Thyroid gland (tissue), 4 donors: ENCODE measurements around the gene SCRN2. TPM values are rescaled to one million over a fixed set of nuclear protein-coding genes. Genes with fewer than 3 reads are reported as not detected.
A peak's percentile ranks its signal among the peaks of the same experiment; 100 is the strongest.

Experiments used
- DNase-seq, 2 donors: peaks; one replicate each; pipeline ENCODE4 v3.0.0-alpha.2; 2019
- H3K27ac ChIP-seq, 3 donors: fragments of 200-600 bp; sonication (generic); 1 replicate in 2 of 3; 2 replicates in 1 of 3; pipeline ENCODE4 v1.5.1; 2016 to 2019; ENCODE audit warnings: mild to moderate bottlenecking in 1 of 3, moderate library complexity in 1 of 3
- H3K27me3 ChIP-seq: fragments of 200-600 bp; sonication (generic); one replicate; pipeline ENCODE4 v1.5.1; 2019
- H3K36me3 ChIP-seq, 2 donors: fragments of 200-600 bp; sonication (generic); one replicate each; pipeline ENCODE4 v1.5.1; 2016 to 2019
- H3K4me1 ChIP-seq, 2 donors: fragments of 200-600 bp; sonication (generic); one replicate each; pipeline ENCODE4 v1.5.1; 2017 to 2019
- H3K4me3 ChIP-seq, 3 donors: fragments of 200-600 bp; sonication (generic); replicated peaks in 1 of 3; 1 replicate in 2 of 3; 2 replicates in 1 of 3; pipeline ENCODE4 v1.5.1; 2016; ENCODE audit warnings: mild to moderate bottlenecking in 1 of 3
- H3K9me3 ChIP-seq: fragments of 200-600 bp; sonication (generic); one replicate; pipeline ENCODE4 v1.5.1; 2017
- POLR2A ChIP-seq, 2 donors: fragments of 450-650 bp; IDR thresholded peaks; one replicate each; pipeline ENCODE4 v1.6.1; 2017; ENCODE audit warnings: antibody characterized with exemption in 2 of 2, mild to moderate bottlenecking in 2 of 2, moderate library complexity in 1 of 2
- WGBS, 2 donors: methylation state at CpG; one replicate each; pipeline ENCODE4 v1.1.5; 2017; 5-methylcytosine and 5-hydroxymethylcytosine counted together
- intact Hi-C: fragments of 100-400 bp; cut with DNase I; formaldehyde crosslinking; loops from one replicate; pipeline ENCODE4 v1.15.1; 2023
- total RNA-seq, 4 donors: library from RNA; depleted of rRNA; stranded (reverse); fragments of >200 nt; gene quantifications; one replicate each; pipeline ENCODE4 v1.2.3, GENCODE V29; 2016
- TF ChIP-seq, protein P1 (sequence below), 6 experiments: fragments of 200-600 bp in 3 of 6; fragments of 450-650 bp in 3 of 6; sonication (generic) in 3 of 6; IDR thresholded peaks; one replicate each; pipeline ENCODE4 v1.5.1; 2016 to 2019; ENCODE audit warnings: antibody characterized with exemption in 6 of 6, mild to moderate bottlenecking in 2 of 6, inconsistent platforms in 1 of 6, moderate library complexity in 1 of 6

SCRN2 gene
- total RNA-seq, 4 donors from 2014 or later, result 37.0 to 71.5 (median 49.1) TPM

DNA sequence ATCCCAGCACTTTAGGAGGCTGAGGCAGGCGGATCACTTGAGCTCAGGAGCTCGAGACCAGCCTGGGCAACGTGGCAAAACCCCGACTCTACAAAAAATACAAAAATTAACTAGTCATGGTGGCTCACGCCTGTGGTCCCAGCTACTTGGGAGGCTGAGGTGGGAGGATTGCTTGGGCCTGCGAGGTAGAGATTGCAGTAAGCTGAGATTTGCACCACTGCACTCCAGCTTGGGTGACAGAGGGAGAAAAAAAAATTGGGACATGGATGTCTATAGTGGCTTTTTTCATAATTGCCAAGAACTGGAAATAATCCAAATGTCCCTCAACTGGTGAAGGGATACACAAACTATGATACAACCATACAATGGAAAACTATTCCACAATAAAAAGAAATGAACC lies 48.1 kb downstream of the SCRN2 start:
- TF ChIP-seq POLR2A (IDR thresholded peaks at IDR 0.05), result no peak
- TF ChIP-seq, protein P1, sequence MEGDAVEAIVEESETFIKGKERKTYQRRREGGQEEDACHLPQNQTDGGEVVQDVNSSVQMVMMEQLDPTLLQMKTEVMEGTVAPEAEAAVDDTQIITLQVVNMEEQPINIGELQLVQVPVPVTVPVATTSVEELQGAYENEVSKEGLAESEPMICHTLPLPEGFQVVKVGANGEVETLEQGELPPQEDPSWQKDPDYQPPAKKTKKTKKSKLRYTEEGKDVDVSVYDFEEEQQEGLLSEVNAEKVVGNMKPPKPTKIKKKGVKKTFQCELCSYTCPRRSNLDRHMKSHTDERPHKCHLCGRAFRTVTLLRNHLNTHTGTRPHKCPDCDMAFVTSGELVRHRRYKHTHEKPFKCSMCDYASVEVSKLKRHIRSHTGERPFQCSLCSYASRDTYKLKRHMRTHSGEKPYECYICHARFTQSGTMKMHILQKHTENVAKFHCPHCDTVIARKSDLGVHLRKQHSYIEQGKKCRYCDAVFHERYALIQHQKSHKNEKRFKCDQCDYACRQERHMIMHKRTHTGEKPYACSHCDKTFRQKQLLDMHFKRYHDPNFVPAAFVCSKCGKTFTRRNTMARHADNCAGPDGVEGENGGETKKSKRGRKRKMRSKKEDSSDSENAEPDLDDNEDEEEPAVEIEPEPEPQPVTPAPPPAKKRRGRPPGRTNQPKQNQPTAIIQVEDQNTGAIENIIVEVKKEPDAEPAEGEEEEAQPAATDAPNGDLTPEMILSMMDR (IDR thresholded peaks at IDR 0.05), result no peak
- DNase-seq, result no peak
- H3K27ac ChIP-seq, result no peak overlapping the region
- intact Hi-C loops, result no loop called here
- H3K4me3 ChIP-seq, result no peak overlapping the region
- H3K36me3 ChIP-seq, result no peaks in the 10 kb centered on the region
- 65 to 67% methylated on average over 6 of the region's 6 CpGs for WGBS, 2 donors
- H3K4me1 ChIP-seq, result peaks cover 0 to 8% of the 10 kb centered on the region in 2 donors
- peaks cover 11% of the 10 kb centered on the region for H3K27me3 ChIP-seq
- H3K9me3 ChIP-seq, result no peaks in the 10 kb centered on the region

DNA sequence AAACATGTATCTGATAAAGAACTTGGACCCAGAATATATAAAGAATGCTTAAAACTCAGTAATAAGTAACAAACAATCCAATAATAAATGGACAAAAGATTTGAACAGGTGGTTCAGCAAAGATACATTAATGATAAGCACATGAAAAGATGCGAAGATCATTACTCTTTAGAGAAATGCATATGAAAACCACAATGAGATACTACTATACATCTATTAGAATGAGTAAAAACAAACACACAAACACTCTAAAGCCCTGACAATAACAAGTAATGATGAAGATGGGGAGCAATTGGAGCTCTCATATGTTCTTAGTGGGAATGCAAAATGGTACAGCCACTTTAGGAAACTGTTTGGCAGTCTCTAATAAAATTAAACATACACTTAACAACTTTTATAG lies 48.6 kb downstream of the SCRN2 start:
- no peak overlapping the region for H3K4me3 ChIP-seq
- H3K4me1 ChIP-seq, result peaks cover 0 to 8% of the 10 kb centered on the region in 2 donors
- no peaks in the 10 kb centered on the region for H3K36me3 ChIP-seq
- WGBS, 2 donors, result 69 to 80% methylated on average over 1 of the region's 1 CpG
- no peak overlapping the region for H3K27ac ChIP-seq
- intact Hi-C loops, result no loop called here
- DNase-seq, result no peak
- no peaks in the 10 kb centered on the region for H3K9me3 ChIP-seq
- peaks cover 11% of the 10 kb centered on the region for H3K27me3 ChIP-seq
- TF ChIP-seq POLR2A (IDR thresholded peaks at IDR 0.05), result no peak
- TF ChIP-seq, protein P1 (IDR thresholded peaks at IDR 0.05), result no peak

DNA sequence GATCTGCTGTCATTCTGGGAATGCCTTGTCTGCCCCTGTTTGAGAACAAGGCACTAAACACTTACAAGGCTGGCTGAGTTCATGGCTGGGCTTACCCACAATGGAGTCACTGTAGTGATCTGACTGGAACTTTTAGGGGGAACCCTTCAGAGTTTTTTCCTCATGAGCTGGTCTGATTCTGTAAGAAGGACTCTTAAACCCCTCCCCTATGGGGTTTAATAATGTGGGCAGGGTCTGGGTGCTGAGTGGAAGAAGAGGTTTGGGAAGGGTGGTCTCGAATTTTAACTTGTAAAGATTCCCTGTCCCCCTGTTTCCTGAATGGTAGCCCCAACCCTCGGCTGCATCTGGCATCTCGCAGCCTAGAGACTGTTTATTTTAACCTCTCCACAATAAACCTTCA lies 50.0 kb downstream of the SCRN2 start:
- intact Hi-C loops, result no loop called here
- peaks cover 0 to 8% of the 10 kb centered on the region in 2 donors for H3K4me1 ChIP-seq
- 40 to 45% methylated on average over 3 of the region's 3 CpGs for WGBS, 2 donors
- H3K27ac ChIP-seq, result no peak overlapping the region
- no peaks in the 10 kb centered on the region for H3K9me3 ChIP-seq
- no peak overlapping the region for H3K4me3 ChIP-seq
- DNase-seq, result no peak
- TF ChIP-seq POLR2A (IDR thresholded peaks at IDR 0.05), result no peak
- H3K36me3 ChIP-seq, result no peaks in the 10 kb centered on the region
- peaks cover 11% of the 10 kb centered on the region for H3K27me3 ChIP-seq

DNA sequence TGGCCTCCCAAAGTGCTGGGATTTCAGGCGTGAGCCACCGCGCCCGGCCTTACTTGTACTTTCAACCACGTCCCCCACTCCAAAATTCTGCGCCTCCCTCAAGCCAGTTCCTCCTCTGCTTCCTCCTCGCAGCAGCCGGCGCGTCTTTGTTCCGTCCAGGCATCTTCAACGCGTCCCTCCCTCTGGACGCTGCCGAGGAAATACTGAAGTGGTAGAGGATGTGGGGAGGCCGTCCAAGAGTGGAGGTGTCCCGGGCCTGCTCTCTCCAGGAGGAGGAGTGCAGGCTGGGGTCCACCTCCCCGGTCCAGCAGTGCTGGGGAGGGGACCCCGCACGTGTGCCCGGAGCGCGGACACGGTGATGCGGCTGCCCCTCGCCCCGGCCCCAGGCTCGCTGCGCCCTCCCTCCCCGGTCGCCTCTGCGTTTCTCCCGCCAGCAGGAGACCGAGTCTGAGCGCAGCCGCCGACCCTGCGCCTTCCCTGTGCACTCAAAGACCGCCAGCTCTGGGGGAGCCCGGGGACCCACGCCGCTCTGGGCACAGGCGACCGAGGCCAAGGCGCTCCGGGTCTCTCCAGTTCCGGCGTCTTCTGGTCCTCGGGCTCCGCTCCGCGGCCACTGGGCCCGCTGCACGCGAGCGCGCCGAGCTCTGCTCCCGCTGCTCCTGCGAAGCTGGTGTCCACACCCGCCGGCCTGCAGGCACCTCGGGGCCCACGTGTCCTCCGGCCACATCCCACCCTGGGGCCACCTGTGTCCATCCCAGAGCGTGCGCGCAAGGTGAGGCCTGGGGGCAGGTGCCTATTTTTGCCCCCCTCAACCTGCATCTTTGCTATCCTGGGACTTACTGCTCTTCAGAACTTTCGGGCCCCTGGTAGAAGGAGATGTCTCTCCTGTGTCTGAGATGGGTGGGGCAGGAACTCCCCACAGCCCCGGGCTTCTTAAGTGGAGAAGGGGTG lies 51.2 kb downstream of the SCRN2 start:
- H3K4me1 ChIP-seq, result peaks cover 0 to 8% of the 10 kb centered on the region in 2 donors
- 6 to 11% methylated on average over 21 to 22 of the region's 70 CpGs for WGBS, 2 donors
- peak; percentile 46 to 50 for DNase-seq
- H3K27me3 ChIP-seq, result peaks cover 11% of the 10 kb centered on the region
- H3K4me3 ChIP-seq, result peak overlapping the region in 1 of 3 donors; percentile 1
- TF ChIP-seq, protein P1 (IDR thresholded peaks at IDR 0.05), result peak in 5 of 6 experiments; percentile 14 to 48 (median 21)
- no peak for TF ChIP-seq POLR2A (IDR thresholded peaks at IDR 0.05)
- no peaks in the 10 kb centered on the region for H3K9me3 ChIP-seq
- intact Hi-C loops, result no loop called here
- no peaks in the 10 kb centered on the region for H3K36me3 ChIP-seq
- no peak overlapping the region for H3K27ac ChIP-seq

Other genes starting within 250 kb of the SCRN2 start
- 100 to 1,000 TPM; 134 to 207 (median 170) TPM for gene KPNB1, start 191.4 kb downstream of the SCRN2 start, total RNA-seq
- 10 to 100 TPM in 2 of 4 donors, 1 to 10 TPM in 2; 8.2 to 11.0 (median 10.0) TPM for gene TBKBP1, start 147.1 kb downstream of the SCRN2 start, total RNA-seq
- 1 to 10 TPM in 2 of 4 donors, under 1 TPM in 2; 0.40 to 2.9 (median 0.87) TPM for gene TBX21, start 108.0 kb downstream of the SCRN2 start, total RNA-seq
- 10 to 100 TPM; 12.7 to 18.0 (median 14.7) TPM for gene OSBPL7, start 19.5 kb downstream of the SCRN2 start, total RNA-seq
- 10 to 100 TPM; 36.1 to 51.9 (median 39.1) TPM for gene MRPL10, start 9.7 kb downstream of the SCRN2 start, total RNA-seq
- 1 to 10 TPM in 2 of 4 donors, under 1 TPM in 1, not detected in 1; 0.44 to 3.2 (median 2.0) TPM for gene LRRC46, start 9.6 kb downstream of the SCRN2 start, total RNA-seq
- gene SP6, start 9.9 kb upstream of the SCRN2 start, total RNA-seq, result 1 to 10 TPM in 1 of 4 donors, under 1 TPM in 3; 0.56 to 5.9 (median 0.96) TPM
- 10 to 100 TPM in 3 of 4 donors, 1 to 10 TPM in 1; 7.1 to 14.1 (median 12.3) TPM for gene SP2, start 55.0 kb upstream of the SCRN2 start, total RNA-seq
- 100 to 1,000 TPM in 1 of 4 donors, 10 to 100 TPM in 3; 47.3 to 103 (median 78.9) TPM for gene PNPO, start 100.3 kb upstream of the SCRN2 start, total RNA-seq
- gene PRR15L, start 116.6 kb upstream of the SCRN2 start, total RNA-seq, result 100 to 1,000 TPM in 3 of 4 donors, 10 to 100 TPM in 1; 63.6 to 150 (median 127) TPM
- gene CDK5RAP3, start 129.8 kb upstream of the SCRN2 start, total RNA-seq, result 100 to 1,000 TPM; 165 to 221 (median 193) TPM
- gene COPZ2, start 196.5 kb upstream of the SCRN2 start, total RNA-seq, result 10 to 100 TPM; 19.3 to 55.8 (median 45.2) TPM
- gene NFE2L1, start 207.1 kb upstream of the SCRN2 start, total RNA-seq, result 100 to 1,000 TPM; 123 to 168 (median 131) TPM